Measurements from ENCODE around the gene INPP5A. TPM values are rescaled to one million over a fixed set of nuclear protein-coding genes. Genes with fewer than 3 reads are reported as not detected.
"Not testable (repeated sequence)": the region's sequence is repeated elsewhere in the genome, so short reads cannot be mapped to it uniquely, and the experiment has no call there.

The INPP5A gene
- total and polyA plus RNA-seq, 4 donors, result 37.7 to 112 (median 54.9) TPM

DNA sequence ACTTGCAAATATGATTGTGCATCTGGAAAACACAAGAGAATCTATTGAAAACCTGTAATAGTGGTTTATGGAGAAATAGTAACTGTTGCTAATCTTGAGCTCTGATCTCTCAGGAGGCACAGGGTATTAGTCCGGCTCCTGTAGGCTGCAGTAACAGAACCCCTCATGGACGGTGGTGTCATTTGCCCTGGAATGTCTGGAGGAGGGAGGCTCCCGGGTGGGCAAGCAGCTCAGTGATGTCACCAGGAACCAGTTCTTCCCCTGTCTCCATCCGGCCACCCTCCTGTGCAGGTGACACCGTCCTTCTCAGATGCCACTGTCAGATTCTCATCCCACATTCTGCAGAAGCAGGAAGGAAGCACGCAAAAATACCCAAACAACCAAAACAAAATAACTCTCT lies 29.3 kb downstream of the INPP5A start:
- 83 to 88% methylated on average over 6 of the region's 6 CpGs for WGBS, 2 donors
- intact Hi-C loops (cut with DNase I), result no loop called here
- H3K27ac ChIP-seq (ENCODE audit: low read depth in 1 of 2, low read length in 2 of 2), result no peak overlapping the region
- H3K36me3 ChIP-seq (ENCODE audit: control insufficient read depth in 1 of 2, insufficient read depth in 2 of 2, low read length in 1 of 2), result no peaks in the 10 kb centered on the region
- H3K4me1 ChIP-seq (ENCODE audit: control insufficient read depth in 1 of 2, insufficient read depth in 2 of 2, low read length in 2 of 2), result no peaks in the 10 kb centered on the region
- H3K27me3 ChIP-seq (ENCODE audit: control insufficient read depth in 1 of 2, insufficient read depth in 2 of 2, low read length in 1 of 2), result no peaks in the 10 kb centered on the region
- H3K4me3 ChIP-seq (ENCODE audit: low read length in 2 of 2), result no peak overlapping the region
- DNase-seq (no peak), ATAC-seq (ENCODE audit: low FRiP score) (no peak)
- H3K9me3 ChIP-seq (ENCODE audit: control insufficient read depth, low read length), result no peaks in the 10 kb centered on the region

DNA sequence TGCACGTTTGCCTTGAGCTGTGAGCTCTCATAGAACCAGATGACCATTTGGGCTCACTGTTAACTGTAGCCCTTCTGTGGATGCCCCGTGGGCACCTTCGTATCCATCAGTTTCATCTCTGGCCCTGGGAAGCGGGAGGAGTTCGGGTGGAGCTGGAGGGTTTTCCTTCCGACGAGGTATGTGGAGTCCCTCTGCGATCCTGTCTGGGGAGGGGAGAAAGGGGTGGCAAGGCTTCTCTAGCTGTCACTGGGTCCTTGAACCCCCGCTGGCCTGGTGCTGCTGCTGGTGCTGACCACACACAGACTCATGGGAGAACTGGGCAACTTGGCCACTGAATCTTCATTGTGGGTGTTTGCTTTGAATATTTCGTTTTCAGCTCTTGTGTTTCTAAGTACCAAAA lies 32.7 kb downstream of the INPP5A start:
- intact Hi-C loops (cut with DNase I), result no loop called here
- Histone ChIP-seq H3K27me3 (ENCODE audit: control insufficient read depth in 1 of 2, insufficient read depth in 2 of 2, low read length in 1 of 2) (no peaks in the 10 kb centered on the region), H3K9me3 (ENCODE audit: control insufficient read depth, low read length) (no peaks in the 10 kb centered on the region), H3K4me1 (ENCODE audit: control insufficient read depth in 1 of 2, insufficient read depth in 2 of 2, low read length in 2 of 2) (peaks cover 0 to 2% of the 10 kb centered on the region in 2 donors), H3K36me3 (ENCODE audit: control insufficient read depth in 1 of 2, insufficient read depth in 2 of 2, low read length in 1 of 2) (no peaks in the 10 kb centered on the region), H3K4me3 (ENCODE audit: low read length in 2 of 2) (no peak overlapping the region), H3K27ac (ENCODE audit: low read depth in 1 of 2, low read length in 2 of 2) (no peak overlapping the region)
- no peak for DNase-seq
- ATAC-seq (ENCODE audit: low FRiP score), result no peak
- 82 to 85% methylated on average over 10 of the region's 10 CpGs for WGBS, 2 donors

DNA sequence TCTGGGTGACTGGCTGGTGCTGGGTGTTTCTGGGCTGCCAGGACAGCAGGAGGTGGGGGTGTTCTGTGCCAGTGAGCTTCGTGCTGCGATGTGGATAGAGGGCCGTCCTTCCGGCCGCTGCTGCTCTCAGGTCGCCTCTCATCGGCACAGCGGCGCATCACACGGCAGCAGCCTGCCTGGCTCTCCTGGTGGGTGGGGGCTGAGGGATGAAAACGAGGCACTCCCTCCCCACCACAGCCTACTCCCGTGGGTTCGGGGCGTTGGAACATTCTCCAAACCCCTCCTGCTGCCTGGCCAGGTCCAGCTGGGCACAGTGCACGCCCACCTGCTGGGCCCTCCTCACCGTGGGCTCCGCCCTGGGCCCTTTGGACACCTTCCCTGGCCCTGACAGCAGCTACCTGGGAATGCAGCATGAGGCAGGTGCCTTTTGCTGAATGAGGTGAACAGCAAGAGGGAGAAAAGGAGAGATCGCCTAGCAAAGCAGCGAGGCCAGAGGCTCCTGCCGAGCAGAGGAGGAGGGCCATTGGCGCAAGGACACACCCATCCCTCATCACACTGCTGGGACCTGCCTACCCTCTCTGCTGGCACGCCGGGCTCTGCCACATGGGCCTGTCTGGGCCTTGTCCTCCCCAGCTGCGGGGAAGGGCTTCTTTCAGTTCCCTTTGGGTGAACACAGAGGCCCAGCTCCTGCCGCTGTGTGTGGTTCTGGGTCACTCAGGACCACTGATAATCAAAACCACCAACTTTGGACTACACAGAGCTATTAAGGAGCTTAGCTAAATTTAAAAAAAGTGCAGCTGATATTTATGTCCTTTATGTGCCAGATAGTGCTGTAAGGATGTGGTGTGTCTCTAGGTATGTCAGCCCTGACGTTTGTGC lies 33.4 kb downstream of the INPP5A start:
- WGBS, 2 donors, result 87 to 90% methylated on average over 26 of the region's 26 CpGs
- DNase-seq, result peak; percentile 61 to 73
- H3K4me1 ChIP-seq (ENCODE audit: control insufficient read depth in 1 of 2, insufficient read depth in 2 of 2, low read length in 2 of 2), result peaks cover 0 to 2% of the 10 kb centered on the region in 2 donors
- no peaks in the 10 kb centered on the region for H3K36me3 ChIP-seq (ENCODE audit: control insufficient read depth in 1 of 2, insufficient read depth in 2 of 2, low read length in 1 of 2)
- peak; percentile 19 for ATAC-seq (ENCODE audit: low FRiP score)
- no peak overlapping the region for H3K27ac ChIP-seq (ENCODE audit: low read depth in 1 of 2, low read length in 2 of 2)
- H3K4me3 ChIP-seq (ENCODE audit: low read length in 2 of 2), result no peak overlapping the region
- H3K9me3 ChIP-seq (ENCODE audit: control insufficient read depth, low read length), result no peaks in the 10 kb centered on the region
- H3K27me3 ChIP-seq (ENCODE audit: control insufficient read depth in 1 of 2, insufficient read depth in 2 of 2, low read length in 1 of 2), result no peaks in the 10 kb centered on the region
- intact Hi-C loops (cut with DNase I), result no loop called here

GRCh38 chr10:132571650-132572544 lies 34.3 kb downstream of the INPP5A start:
- no peak overlapping the region for H3K4me3 ChIP-seq (ENCODE audit: low read length in 2 of 2)
- 31 to 33% methylated on average over 23 of the region's 23 CpGs for WGBS, 2 donors

DNA sequence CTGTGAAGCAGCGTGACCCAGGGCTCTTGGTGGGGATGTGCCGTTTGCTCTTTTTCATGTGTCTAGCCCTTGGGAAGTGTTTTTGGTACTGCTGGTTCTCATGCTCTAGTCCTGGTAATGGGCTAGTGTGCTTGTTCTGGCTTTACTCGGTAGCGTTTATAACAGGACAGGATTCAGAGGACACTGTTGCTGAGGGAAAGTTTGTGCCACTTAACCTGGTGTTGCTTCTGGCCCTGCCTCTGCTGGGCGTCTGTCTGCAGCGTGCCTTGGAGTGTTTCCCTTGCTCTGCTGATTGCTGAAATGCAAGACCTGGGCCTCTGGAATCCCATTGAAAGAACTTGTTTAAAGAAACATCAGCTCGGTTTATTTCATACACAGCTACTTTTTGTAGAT lies 35.0 kb downstream of the INPP5A start:
- DNase-seq (no peak), ATAC-seq (ENCODE audit: low FRiP score) (no peak)
- Histone ChIP-seq H3K4me3 (ENCODE audit: low read length in 2 of 2) (no peak overlapping the region), H3K27me3 (ENCODE audit: control insufficient read depth in 1 of 2, insufficient read depth in 2 of 2, low read length in 1 of 2) (no peaks in the 10 kb centered on the region), H3K36me3 (ENCODE audit: control insufficient read depth in 1 of 2, insufficient read depth in 2 of 2, low read length in 1 of 2) (no peaks in the 10 kb centered on the region), H3K27ac (ENCODE audit: low read depth in 1 of 2, low read length in 2 of 2) (peak overlapping the region in 1 of 2 donors; percentile 25), H3K9me3 (ENCODE audit: control insufficient read depth, low read length) (no peaks in the 10 kb centered on the region), H3K4me1 (ENCODE audit: control insufficient read depth in 1 of 2, insufficient read depth in 2 of 2, low read length in 2 of 2) (peaks cover 0 to 2% of the 10 kb centered on the region in 2 donors)
- 6 to 8% methylated on average over 7 of the region's 7 CpGs for WGBS, 2 donors
- intact Hi-C loops (cut with DNase I), result loop anchor here in 1 of 2 donors (1.0 kb wide), 1 partner anchor 108 kb away; no protein-coding TSS in a partner anchor

More at GRCh38 chr10:132571650-132572544, 34.3 kb downstream of the INPP5A start:
- peak; percentile 53 for ATAC-seq (ENCODE audit: low FRiP score)
- Histone ChIP-seq H3K4me1 (ENCODE audit: control insufficient read depth in 1 of 2, insufficient read depth in 2 of 2, low read length in 2 of 2) (peaks cover 0 to 2% of the 10 kb centered on the region in 2 donors), H3K27me3 (ENCODE audit: control insufficient read depth in 1 of 2, insufficient read depth in 2 of 2, low read length in 1 of 2) (no peaks in the 10 kb centered on the region), H3K36me3 (ENCODE audit: control insufficient read depth in 1 of 2, insufficient read depth in 2 of 2, low read length in 1 of 2) (no peaks in the 10 kb centered on the region), H3K9me3 (ENCODE audit: control insufficient read depth, low read length) (no peaks in the 10 kb centered on the region), H3K27ac (ENCODE audit: low read depth in 1 of 2, low read length in 2 of 2) (peak overlapping the region in 1 of 2 donors; percentile 25)
- peak; percentile 56 to 82 for DNase-seq
- intact Hi-C loops (cut with DNase I), result loop anchor here in 1 of 2 donors (1.0 kb wide), 1 partner anchor 108 kb away; no protein-coding TSS in a partner anchor

- H3K36me3 ChIP-seq (ENCODE audit: control insufficient read depth in 1 of 2, insufficient read depth in 2 of 2, low read length in 1 of 2); H3K4me3 ChIP-seq (ENCODE audit: low read length in 2 of 2); ATAC-seq (ENCODE audit: low FRiP score); H3K4me1 ChIP-seq (ENCODE audit: control insufficient read depth in 1 of 2, insufficient read depth in 2 of 2, low read length in 2 of 2); DNase-seq; H3K9me3 ChIP-seq (ENCODE audit: control insufficient read depth, low read length); H3K27me3 ChIP-seq (ENCODE audit: control insufficient read depth in 1 of 2, insufficient read depth in 2 of 2, low read length in 1 of 2); H3K27ac ChIP-seq (ENCODE audit: low read depth in 1 of 2, low read length in 2 of 2): not testable (repeated sequence)
- WGBS, 2 donors, result 85 to 87% methylated on average over 12 of the region's 12 CpGs
- intact Hi-C loops (cut with DNase I), result loop anchor here in 1 of 2 donors (1.0 kb wide), 1 partner anchor 109 kb away; no protein-coding TSS in a partner anchor
These were observed 35.4 kb downstream of the INPP5A start for GRCh38 chr10:132572946-132573345.

DNA sequence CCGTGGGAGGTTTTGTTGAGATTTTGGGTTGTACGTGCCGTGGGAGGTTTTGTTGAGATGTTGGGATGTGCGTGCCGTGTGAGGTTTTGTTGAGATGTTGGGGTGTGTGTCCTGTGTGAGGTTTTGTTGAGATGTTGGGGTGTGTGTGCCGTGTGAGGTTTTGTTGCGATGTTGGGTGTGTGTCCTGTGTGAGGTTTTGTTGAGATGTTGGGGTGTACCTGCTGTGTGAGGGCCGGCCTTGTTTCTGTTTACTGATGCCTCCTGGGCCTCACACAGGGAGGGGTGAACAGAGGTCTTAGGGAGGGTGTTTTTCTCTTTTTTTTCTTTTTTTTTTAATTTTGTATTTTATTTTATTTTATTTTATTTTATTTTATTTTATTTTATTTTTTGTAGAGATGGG lies 36.7 kb downstream of the INPP5A start:
- intact Hi-C loops (cut with DNase I), result no loop called here
- Histone ChIP-seq H3K4me1 (ENCODE audit: control insufficient read depth in 1 of 2, insufficient read depth in 2 of 2, low read length in 2 of 2) (peaks cover 0 to 2% of the 10 kb centered on the region in 2 donors), H3K36me3 (ENCODE audit: control insufficient read depth in 1 of 2, insufficient read depth in 2 of 2, low read length in 1 of 2) (no peaks in the 10 kb centered on the region), H3K27ac (ENCODE audit: low read depth in 1 of 2, low read length in 2 of 2) (no peak overlapping the region), H3K4me3 (ENCODE audit: low read length in 2 of 2) (no peak overlapping the region), H3K27me3 (ENCODE audit: control insufficient read depth in 1 of 2, insufficient read depth in 2 of 2, low read length in 1 of 2) (no peaks in the 10 kb centered on the region), H3K9me3 (ENCODE audit: control insufficient read depth, low read length) (no peaks in the 10 kb centered on the region)
- WGBS, 2 donors, result 94 to 96% methylated on average over 8 of the region's 8 CpGs
- ATAC-seq (ENCODE audit: low FRiP score), result no peak
- DNase-seq, result no peak

- no peaks in the 10 kb centered on the region for H3K9me3 ChIP-seq (ENCODE audit: control insufficient read depth, low read length)
- peaks cover 0 to 3% of the 10 kb centered on the region in 2 donors for H3K4me1 ChIP-seq (ENCODE audit: control insufficient read depth in 1 of 2, insufficient read depth in 2 of 2, low read length in 2 of 2)
- ATAC-seq (ENCODE audit: low FRiP score) (no peak), DNase-seq (peak in 1 of 2 donors; percentile 73)
- peak overlapping the region in 1 of 2 donors; percentile 75 for H3K27ac ChIP-seq (ENCODE audit: low read depth in 1 of 2, low read length in 2 of 2)
- no peak overlapping the region for H3K4me3 ChIP-seq (ENCODE audit: low read length in 2 of 2)
- WGBS, 2 donors, result 51 to 52% methylated on average over 19 of the region's 19 CpGs
- intact Hi-C loops (cut with DNase I), result loop anchor here in 1 of 2 donors (5.0 kb wide), 2 partner anchors 38 to 57 kb away; partner anchors contain the start of gene INPP5A
- no peaks in the 10 kb centered on the region for H3K36me3 ChIP-seq (ENCODE audit: control insufficient read depth in 1 of 2, insufficient read depth in 2 of 2, low read length in 1 of 2)
- H3K27me3 ChIP-seq (ENCODE audit: control insufficient read depth in 1 of 2, insufficient read depth in 2 of 2, low read length in 1 of 2), result no peaks in the 10 kb centered on the region
These were observed 37.3 kb downstream of the INPP5A start for GRCh38 chr10:132574783-132575319.

Data from aorta (tissue), 5 donors.